GM21381 (cell line): ENCODE measurements around the gene CAPN5.

Experiments used
- ATAC-seq: cut with Tn5 transposase; IDR thresholded peaks from one replicate; pipeline ENCODE4 v1.9.1; 2021; ENCODE audit warnings: mild to moderate bottlenecking, moderate library complexity; ENCODE audit not compliant: unreplicated experiment

Gene CAPN5

DNA sequence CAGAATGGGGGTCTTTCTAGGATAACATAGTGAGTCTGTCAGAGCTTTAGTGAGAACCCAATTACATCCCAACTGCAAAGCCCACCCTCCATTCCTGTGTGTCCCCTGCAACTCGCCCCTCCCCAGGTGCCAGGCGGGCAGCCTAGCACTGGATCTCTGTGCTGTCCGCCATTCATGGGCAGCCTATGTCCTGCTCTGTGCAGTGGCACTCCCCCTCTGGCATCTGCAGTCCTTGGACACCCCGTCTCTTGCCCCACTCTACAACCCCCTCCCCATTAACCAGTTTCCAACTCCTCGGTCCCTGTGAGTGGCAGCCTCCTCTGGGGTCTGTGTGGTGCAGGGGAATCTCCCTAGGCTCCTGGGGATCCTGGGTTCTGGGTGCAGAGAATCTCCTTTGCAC is 98.3 kb downstream of the CAPN5 start:
- no peak for ATAC-seq

DNA sequence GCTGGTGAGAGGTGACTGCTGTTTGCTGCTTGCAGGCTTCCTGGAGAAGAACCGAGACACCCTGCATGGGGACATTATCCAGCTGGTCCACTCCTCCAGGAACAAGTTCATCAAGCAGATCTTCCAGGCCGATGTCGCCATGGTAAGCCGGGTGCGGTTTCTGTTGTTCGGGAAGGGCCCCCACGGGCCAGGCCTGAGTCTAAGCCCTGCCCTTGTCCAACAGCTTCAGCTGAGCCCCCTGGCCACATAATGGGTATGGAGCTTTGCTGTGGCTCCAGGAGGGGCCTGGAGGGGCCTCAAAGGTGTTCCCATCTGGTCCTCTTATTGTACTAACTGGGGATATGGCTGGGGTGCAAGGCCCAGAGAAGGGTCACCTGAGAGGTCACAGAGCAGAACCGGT is 99.2 kb downstream of the CAPN5 start:
- no peak for ATAC-seq

DNA sequence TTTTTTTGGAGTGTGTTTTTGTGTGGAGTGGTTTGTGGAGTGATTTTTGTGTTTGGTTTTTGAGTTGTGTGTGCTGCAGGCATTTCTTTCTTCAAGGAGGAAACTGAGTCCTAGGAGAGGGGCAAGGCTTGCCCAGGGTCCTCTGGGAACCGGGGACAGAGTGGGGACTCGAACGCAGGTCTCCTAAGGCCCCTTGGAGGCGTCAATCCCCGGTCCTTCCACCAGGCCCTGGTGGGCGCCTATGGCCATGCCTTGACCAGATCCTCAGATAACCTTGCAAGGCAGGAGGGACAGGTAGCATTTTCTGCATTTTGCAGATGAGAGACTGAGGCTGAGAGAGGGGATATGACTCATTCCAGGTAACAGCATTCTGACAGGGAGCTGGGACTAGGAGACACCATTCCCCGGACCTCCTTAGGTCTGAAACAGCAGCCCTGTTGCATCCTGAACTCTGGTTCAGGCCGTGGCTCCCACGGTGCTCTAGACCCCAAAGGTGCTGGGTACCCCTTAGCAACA is 100.4 kb downstream of the CAPN5 start:
- ATAC-seq, result no peak

DNA sequence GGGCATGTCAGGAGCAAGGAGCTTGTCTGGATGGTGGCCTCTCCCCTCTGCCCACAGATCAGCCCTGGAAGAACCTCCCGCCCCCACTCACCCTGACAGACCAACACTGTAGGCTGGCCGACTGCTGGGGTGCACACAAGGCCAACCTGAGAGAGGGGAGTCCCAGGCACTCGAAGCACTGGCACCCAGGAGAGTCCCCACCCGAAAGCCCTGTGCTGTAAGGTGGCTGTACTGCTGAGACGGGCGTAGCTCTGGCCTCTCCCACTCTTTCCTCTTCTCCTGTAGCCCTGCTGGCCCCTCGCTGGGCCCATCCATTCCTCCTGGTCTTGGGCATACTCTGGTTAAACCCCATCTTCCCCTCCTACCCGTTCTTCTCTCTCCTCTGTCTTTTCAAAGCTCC is 101.0 kb downstream of the CAPN5 start:
- ATAC-seq, result no peak

DNA sequence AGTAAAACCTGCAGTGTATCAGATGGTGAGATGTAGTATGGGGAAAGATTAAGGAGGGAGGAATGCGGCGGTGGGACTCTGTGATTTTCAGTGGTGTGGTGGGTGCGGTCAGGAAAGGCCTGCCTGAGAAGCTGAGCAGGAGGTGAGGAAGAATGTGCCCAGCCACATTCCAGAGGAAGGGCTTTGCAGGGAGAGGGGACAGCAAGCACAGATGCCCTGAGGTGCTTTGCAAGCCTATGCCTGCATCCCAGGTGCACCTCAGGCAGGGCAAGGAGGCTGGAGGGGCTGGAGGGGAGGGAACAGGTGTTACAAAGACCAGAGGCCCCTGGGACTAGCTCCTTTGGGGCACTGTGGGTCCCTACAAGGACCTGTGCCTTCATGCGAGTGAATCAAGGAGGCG is 103.3 kb downstream of the CAPN5 start:
- no peak for ATAC-seq

DNA sequence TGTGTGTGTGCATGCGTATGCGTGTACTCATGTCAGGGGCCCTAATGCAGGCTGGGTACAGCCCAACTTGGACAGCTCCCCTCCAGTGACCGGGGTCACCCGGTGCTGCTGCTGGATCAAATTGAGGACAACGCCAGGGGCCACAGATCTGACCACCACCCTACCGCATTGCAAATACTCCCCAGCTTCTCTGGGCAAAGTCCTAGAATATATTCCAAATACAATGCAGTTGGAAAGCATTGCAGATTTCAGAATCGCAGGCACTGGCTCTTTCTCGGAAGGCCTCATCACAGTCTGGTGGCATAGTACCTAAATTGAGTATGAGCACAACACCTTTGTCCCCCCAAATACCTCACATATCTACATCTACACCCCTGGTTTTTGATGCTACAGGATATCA is 104.5 kb downstream of the CAPN5 start:
- no peak for ATAC-seq

DNA sequence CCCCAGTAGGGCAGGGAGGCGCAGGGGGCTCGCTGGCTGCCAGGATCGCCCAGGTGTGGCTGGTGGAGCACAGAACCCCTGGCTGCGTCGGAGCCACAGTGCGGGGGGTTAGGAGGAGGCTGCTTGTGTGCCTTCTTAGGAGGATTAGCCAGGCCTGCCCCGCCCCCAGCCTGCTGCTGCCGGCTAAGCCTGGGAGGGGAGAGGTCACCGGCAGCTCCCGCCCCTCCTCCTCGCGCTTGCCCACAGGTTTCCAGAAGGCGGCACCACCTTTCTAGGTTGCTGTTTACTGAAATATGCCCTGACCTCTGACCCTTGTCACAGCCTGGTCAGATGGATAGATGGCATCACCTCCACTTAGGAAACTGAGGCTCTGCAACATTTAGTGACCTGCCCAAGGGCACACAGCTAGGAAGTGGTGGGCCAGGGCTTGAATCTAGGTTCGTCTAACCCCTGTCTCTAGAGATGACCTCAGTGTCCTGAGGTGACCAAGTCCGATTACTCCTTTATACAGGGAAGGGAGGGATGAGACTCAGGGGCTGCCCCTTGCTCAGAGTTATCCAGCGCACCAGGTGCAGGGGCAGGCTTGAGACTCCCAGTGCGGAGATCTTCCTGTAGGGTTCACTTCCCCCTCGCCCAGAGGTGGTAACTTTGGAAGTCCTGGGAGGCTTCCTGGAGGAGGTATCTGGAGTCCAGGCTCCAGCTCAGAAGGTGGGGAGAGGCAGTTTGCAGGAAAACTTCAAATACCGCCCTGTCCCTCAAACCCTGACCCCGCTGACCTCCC is 105.3 kb downstream of the CAPN5 start:
- ATAC-seq, result no peak

DNA sequence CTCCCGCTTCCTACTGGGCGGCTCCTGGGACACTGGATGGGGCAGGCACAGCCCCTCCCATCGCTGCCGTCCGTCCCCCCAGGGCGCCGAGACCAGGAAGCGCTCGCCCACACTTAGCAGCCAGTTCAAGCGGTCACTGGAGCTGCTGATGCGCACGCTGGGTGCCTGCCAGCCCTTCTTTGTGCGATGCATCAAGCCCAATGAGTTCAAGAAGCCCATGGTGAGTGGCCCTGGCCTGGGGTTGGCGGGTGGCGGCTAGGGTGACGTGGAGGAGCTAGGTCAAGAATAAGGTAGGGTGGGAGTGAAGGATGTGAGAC is 105.9 kb downstream of the CAPN5 start:
- no peak for ATAC-seq

DNA sequence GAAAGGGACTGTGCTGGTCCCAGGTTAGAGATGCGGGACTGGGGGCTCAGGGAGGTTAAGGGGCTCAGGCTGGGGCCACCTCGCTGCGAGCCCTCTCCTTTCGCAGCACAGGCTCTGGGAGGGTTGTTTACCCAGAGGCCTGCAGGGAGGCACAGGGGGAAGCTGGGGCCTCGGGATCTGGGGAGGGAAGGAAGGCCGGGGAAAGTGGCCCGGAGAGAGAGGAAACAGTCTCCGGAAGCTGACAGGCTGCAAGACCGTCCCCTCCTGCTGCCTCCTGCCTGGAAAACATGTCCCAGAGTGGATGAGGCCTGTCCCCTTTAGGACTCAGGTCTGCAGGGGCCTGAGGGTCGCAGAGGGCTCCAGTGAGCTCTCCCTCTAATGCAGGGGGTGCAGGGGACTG is 106.7 kb downstream of the CAPN5 start:
- ATAC-seq, result no peak

DNA sequence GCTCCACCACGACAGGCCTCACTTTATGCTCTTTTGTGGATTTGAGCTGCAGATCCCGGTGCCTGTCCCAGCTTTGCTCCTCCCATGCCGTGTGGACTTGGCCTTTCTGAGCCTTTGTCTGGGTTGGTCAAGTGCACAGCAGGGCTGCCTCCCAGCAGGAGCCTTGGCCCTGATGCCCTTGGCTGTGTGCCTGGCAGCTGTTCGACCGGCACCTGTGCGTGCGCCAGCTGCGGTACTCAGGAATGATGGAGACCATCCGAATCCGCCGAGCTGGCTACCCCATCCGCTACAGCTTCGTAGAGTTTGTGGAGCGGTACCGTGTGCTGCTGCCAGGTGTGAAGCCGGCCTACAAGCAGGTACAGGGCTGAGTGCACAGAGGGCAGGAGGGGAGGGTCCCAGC is 107.8 kb downstream of the CAPN5 start:
- no peak for ATAC-seq

DNA sequence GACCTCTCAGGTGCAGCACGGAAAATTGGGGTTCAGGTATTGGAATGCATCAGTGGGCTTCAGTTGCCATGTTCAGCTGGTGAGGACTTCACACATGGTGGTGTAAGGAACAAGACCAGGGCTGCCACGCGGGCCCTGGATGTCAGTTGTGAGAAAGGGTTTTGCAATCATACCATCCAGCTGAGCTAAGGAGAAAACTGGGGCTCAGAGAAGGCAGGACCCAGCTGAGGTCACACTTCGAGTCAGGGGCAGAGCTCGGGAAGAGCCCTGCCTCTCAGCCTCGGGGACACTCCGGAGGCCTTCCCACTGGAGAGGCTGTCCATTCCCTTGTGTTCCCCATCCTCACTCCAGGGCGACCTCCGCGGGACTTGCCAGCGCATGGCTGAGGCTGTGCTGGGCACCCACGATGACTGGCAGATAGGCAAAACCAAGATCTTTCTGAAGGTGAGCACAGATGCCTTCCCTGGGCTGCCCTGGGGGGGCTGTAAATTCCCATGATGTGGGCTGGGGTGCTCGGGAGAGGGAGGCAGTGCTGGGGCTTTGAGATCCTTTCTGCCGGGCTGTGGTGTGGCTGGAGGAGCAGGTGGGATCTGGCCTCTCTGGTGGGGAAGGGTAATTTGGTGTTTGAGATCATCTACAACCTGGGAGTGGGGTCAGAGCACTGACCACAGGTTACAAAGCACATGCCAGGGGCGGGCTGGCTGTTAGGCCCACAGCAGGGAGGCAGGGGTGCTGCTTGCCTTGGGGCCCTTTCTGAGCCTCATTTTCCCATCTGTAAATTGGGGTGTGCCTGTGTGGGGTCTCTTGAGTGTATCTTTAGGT is 108.5 kb downstream of the CAPN5 start:
- no peak for ATAC-seq
